GM12878 (cell line): ENCODE measurements around the gene DAAM1. TPM values are rescaled to one million over a fixed set of nuclear protein-coding genes. Genes with fewer than 3 reads are reported as not detected.

ENCODE experiments used
- ATAC-seq: fragments of 200-7000 bp; cut with Tn5 transposase; 3 replicates; pipeline ENCODE4 v1.9.1; 2020; ENCODE audit warnings: mild to moderate bottlenecking, moderate library complexity
- BruUV-seq: library from RNA; stranded (reverse); fragments of 400-500 nt; replicated peaks from 2 replicates; lab custom pipeline; 2021; lab: Mats Ljungman, UMichigan
- CTCF ChIA-PET: fragments of 300-600 bp; sonication (Branson Sonifier 250); formaldehyde crosslinking; extraction: SDS; loops from one replicate; lab custom pipeline; 2021; ENCODE audit warnings: inconsistent platforms; lab: Yijun Ruan, JAX
- POLR2A ChIA-PET: fragments of 350-600 bp; formaldehyde crosslinking; extraction: SDS; loops from one replicate; lab custom pipeline; 2021; ENCODE audit warnings: inconsistent platforms; lab: Charles Lee
- RAD21 ChIA-PET: fragments of 300-600 bp; sonication (Branson Sonifier 250); formaldehyde crosslinking; loops from one replicate; lab custom pipeline; 2023; ENCODE audit warnings: antibody characterized with exemption; ENCODE audit not compliant: unreplicated experiment; lab: Charles Lee
- SMC1A ChIA-PET: fragments of 300-600 bp; sonication (Branson Sonifier 250); formaldehyde crosslinking; loops from one replicate; lab custom pipeline; 2023; ENCODE audit not compliant: unreplicated experiment, uncharacterized antibody; lab: Charles Lee
- DNase-seq: peaks from one replicate; pipeline ENCODE4 v3.0.0-alpha.2; 2011; ENCODE audit warnings: low read depth, low spot score
- FAIRE-seq: peaks from 3 replicates; lab custom pipeline; 2011; peaks lifted over from hg19 to GRCh38; lab: Jason Lieb, UNC
- H2AFZ ChIP-seq: 2 replicates; pipeline ENCODE4 v1.6.0; 2011; ENCODE audit warnings: low read depth, low read length, control low read depth; ENCODE audit not compliant: control insufficient read depth
- H3K27ac ChIP-seq: 2 replicates; pipeline ENCODE4 v1.5.1; 2011; ENCODE audit warnings: control low read depth; ENCODE audit not compliant: control insufficient read depth, insufficient read depth
- H3K27me3 ChIP-seq, 2 experiments: replicated peaks in 1 of 2; 2 replicates each; pipeline versions ENCODE4 v1.6.0 to v1.6.1; 2011; ENCODE audit warnings: low read length in 1 of 2; ENCODE audit not compliant: control insufficient read depth in 2 of 2, insufficient read depth in 2 of 2
- H3K36me3 ChIP-seq, 2 experiments: 2 replicates each; pipeline ENCODE4 v1.5.1; 2011; ENCODE audit warnings: low read length in 1 of 2; ENCODE audit not compliant: control insufficient read depth in 2 of 2, insufficient read depth in 2 of 2
- H3K4me1 ChIP-seq: 2 replicates; pipeline ENCODE4 v1.6.1; 2011; ENCODE audit warnings: mild to moderate bottlenecking, low read length, moderate library complexity, mixed read lengths; ENCODE audit not compliant: control insufficient read depth, insufficient read depth
- H3K4me2 ChIP-seq: 2 replicates; pipeline ENCODE4 v1.6.0; 2011; ENCODE audit warnings: control low read depth; ENCODE audit not compliant: control insufficient read depth, insufficient read depth
- H3K4me3 ChIP-seq: fragments of 200-600 bp; sonication (generic); 2 replicates; pipeline ENCODE4 v1.5.1; 2016
- H3K79me2 ChIP-seq: 2 replicates; pipeline ENCODE4 v1.6.0; 2011; ENCODE audit warnings: low read length; ENCODE audit not compliant: control insufficient read depth, insufficient read depth
- H3K9ac ChIP-seq: 2 replicates; pipeline ENCODE4 v1.8.0; 2011; ENCODE audit warnings: low read length, control low read depth, mixed read lengths; ENCODE audit not compliant: control insufficient read depth, insufficient read depth
- H3K9me3 ChIP-seq: replicated peaks from 3 replicates; pipeline ENCODE4 v1.5.1; 2011; ENCODE audit warnings: mild to moderate bottlenecking, low read length; ENCODE audit not compliant: control insufficient read depth, insufficient read depth
- H4K20me1 ChIP-seq: 2 replicates; pipeline ENCODE4 v1.6.0; 2011; ENCODE audit not compliant: control insufficient read depth, insufficient read depth
- ATF7 ChIP-seq: fragments of 450-650 bp; IDR thresholded peaks from 2 replicates; pipeline ENCODE4 v1.6.1; 2016; ENCODE audit warnings: low read depth, mild to moderate bottlenecking
- BCL11A ChIP-seq: IDR thresholded peaks from 2 replicates; pipeline ENCODE4 v1.6.1; 2011; ENCODE audit warnings: low read depth, low read length
- CHD4 ChIP-seq: fragments of 200-600 bp; sonication (generic); IDR thresholded peaks from 2 replicates; pipeline ENCODE4 v1.6.1; 2016; ENCODE audit warnings: mild to moderate bottlenecking
- EED ChIP-seq: sonication (generic); IDR thresholded peaks from 2 replicates; pipeline ENCODE4 v1.6.1; 2016; ENCODE audit warnings: antibody characterized with exemption, low read depth
- EGR1 ChIP-seq, 2 experiments: IDR thresholded peaks; 1 replicate in 1 of 2; 2 replicates in 1 of 2; pipeline ENCODE4 v1.6.1; 2011 to 2012; ENCODE audit warnings: low read depth in 2 of 2, low read length in 2 of 2, borderline replicate concordance in 1 of 2, mild to moderate bottlenecking in 1 of 2, moderate library complexity in 1 of 2
- FOXK2 ChIP-seq: fragments of 450-650 bp; IDR thresholded peaks from 2 replicates; pipeline ENCODE4 v1.6.1; 2017; ENCODE audit warnings: mild to moderate bottlenecking, moderate library complexity
- LARP7 ChIP-seq: fragments of 450-650 bp; IDR thresholded peaks from 2 replicates; pipeline ENCODE4 v1.6.1; 2017; ENCODE audit warnings: mild to moderate bottlenecking
- NFIC ChIP-seq: IDR thresholded peaks from 2 replicates; pipeline ENCODE4 v1.6.1; 2012; ENCODE audit warnings: low read depth, mild to moderate bottlenecking, inconsistent platforms, low read length, moderate library complexity
- PML ChIP-seq: IDR thresholded peaks from 2 replicates; pipeline ENCODE4 v1.6.1; 2012; ENCODE audit warnings: low read length, inconsistent platforms
- POLR2AphosphoS2 ChIP-seq: IDR thresholded peaks from 2 replicates; pipeline ENCODE4 v1.6.1; 2011; ENCODE audit warnings: low read depth, mild to moderate bottlenecking, low read length, improper control_type of control experiment, moderate library complexity
- SREBF2 ChIP-seq: IDR thresholded peaks from 2 replicates; pipeline ENCODE4 v1.6.1; 2012; ENCODE audit warnings: mild to moderate bottlenecking, low read length
- YBX1 ChIP-seq: fragments of 450-650 bp; IDR thresholded peaks from 2 replicates; pipeline ENCODE4 v1.6.1; 2016; ENCODE audit warnings: antibody characterized with exemption
- WGBS: methylation state at CpG from one replicate; pipeline ENCODE4 v1.1.6; 2016; ENCODE audit warnings: low lambda C conversion rate; ENCODE audit not compliant: insufficient replicate concordance, insufficient coverage; ENCODE audit errors: missing lambda C conversion rate; 5-methylcytosine and 5-hydroxymethylcytosine counted together
- in situ Hi-C: fragments of 300-500 bp; cut with MboI; formaldehyde crosslinking; loops from 9 replicates; pipeline ENCODE4 v1.14.3; 2018; ENCODE audit warnings: mixed read lengths
- intact Hi-C: fragments of 100-400 bp; cut with micrococcal nuclease; formaldehyde crosslinking; loops from one replicate; pipeline ENCODE4 v1.14.2; 2022; ENCODE audit not compliant: unreplicated experiment
- polyA plus RNA-seq, 11 experiments: library from polyadenylated mRNA; depleted of rRNA in 4 of 11; unstranded in 6 of 11; stranded (reverse) in 5 of 11; fragments of >200 nt; fragmentation: Nextera tagmentation in 4 of 11; fragmentation: Illumina TruSeq in 1 of 11; extraction: Ambion mirVana in 4 of 11; extraction: Trizol in 1 of 11; gene quantifications; 1 replicate in 1 of 11; 2 replicates in 10 of 11; pipeline versions ENCODE4 v1.2.1 to v1.2.3, GENCODE V29; 2011 to 2016; ENCODE audit warnings: inconsistent platforms in 2 of 11, missing spikeins in 2 of 11, low read depth in 1 of 11
- total RNA-seq, 4 experiments: library from RNA; depleted of rRNA in 3 of 4; stranded (reverse); fragments of >200 nt in 3 of 4; fragmentation: Illumina TruSeq in 1 of 4; extraction: Trizol in 1 of 4; gene quantifications; 2 replicates each; pipeline versions ENCODE4 v1.2.1 to v1.2.3, GENCODE V29; 2013 to 2021
- TF ChIP-seq, protein P1 (sequence below): fragments of 450-650 bp; IDR thresholded peaks from 2 replicates; pipeline ENCODE4 v1.6.1; 2017; ENCODE audit warnings: mild to moderate bottlenecking
- TF ChIP-seq, protein P2 (sequence below): IDR thresholded peaks from 2 replicates; pipeline ENCODE4 v1.6.1; 2011; ENCODE audit warnings: low read depth, low read length, improper control_type of control experiment, borderline replicate concordance
- TF ChIP-seq, protein P3 (sequence below): fragments of 450-650 bp; IDR thresholded peaks from 2 replicates; pipeline ENCODE4 v1.6.1; 2017; ENCODE audit warnings: low read depth, mild to moderate bottlenecking, moderate library complexity

DAAM1 gene
- total and polyA plus RNA-seq, 10 of the 15 experiments (the other 5 are each of a cell fraction or from before 2014, with no cell fraction given), result 13.8 to 32.4 (median 24.2) TPM

DNA sequence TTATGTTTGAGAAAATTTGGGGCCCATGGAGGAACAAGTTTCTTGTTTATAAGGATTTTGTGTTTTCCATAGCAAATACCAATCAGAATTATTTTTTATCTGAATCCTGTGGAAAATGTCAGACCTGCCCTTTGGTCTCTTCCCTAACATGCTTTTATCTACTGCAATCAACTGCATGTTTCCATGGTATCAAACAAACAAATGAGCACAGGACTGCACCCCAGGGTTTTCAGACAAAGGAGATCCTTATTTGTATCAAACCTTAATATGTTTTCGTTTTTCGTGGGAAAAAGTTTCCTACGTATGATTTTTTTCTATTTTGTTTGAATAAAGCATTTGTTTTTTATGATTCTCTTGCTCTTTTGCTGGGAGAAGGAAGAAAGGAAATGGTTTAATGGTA, 185.6 kb downstream of the DAAM1 start:
- no peaks in the 10 kb centered on the region for H3K79me2 ChIP-seq
- ATAC-seq, result no peak
- no peak for DNase-seq
- RAD21 ChIA-PET, result no interaction called here
- no peak overlapping the region for H2AFZ ChIP-seq
- POLR2A ChIA-PET, result no interaction called here
- in situ Hi-C loops, result no loop called here
- no peak overlapping the region for H3K9ac ChIP-seq
- H3K4me1 ChIP-seq, result no peaks in the 10 kb centered on the region
- no peak for FAIRE-seq
- TF ChIP-seq, protein P1, sequence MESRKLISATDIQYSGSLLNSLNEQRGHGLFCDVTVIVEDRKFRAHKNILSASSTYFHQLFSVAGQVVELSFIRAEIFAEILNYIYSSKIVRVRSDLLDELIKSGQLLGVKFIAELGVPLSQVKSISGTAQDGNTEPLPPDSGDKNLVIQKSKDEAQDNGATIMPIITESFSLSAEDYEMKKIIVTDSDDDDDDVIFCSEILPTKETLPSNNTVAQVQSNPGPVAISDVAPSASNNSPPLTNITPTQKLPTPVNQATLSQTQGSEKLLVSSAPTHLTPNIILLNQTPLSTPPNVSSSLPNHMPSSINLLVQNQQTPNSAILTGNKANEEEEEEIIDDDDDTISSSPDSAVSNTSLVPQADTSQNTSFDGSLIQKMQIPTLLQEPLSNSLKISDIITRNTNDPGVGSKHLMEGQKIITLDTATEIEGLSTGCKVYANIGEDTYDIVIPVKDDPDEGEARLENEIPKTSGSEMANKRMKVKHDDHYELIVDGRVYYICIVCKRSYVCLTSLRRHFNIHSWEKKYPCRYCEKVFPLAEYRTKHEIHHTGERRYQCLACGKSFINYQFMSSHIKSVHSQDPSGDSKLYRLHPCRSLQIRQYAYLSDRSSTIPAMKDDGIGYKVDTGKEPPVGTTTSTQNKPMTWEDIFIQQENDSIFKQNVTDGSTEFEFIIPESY, result no peak
- TF ChIP-seq PML (no peak), NFIC (no peak), CHD4 (no peak)
- H3K27ac ChIP-seq, result no peak overlapping the region
- H3K36me3 ChIP-seq, result no peaks in the 10 kb centered on the region
- SMC1A ChIA-PET, result no interaction called here
- no peak overlapping the region for H3K4me3 ChIP-seq
- CTCF ChIA-PET, result no interaction called here
- no peaks in the 10 kb centered on the region for H3K9me3 ChIP-seq
- H3K27me3 ChIP-seq, result no peaks in the 10 kb centered on the region
- no peaks in the 10 kb centered on the region for H4K20me1 ChIP-seq
- BruUV-seq, result no TSS peak
- H3K4me2 ChIP-seq, result no peak overlapping the region
- intact Hi-C loops, result no loop called here
- WGBS, result 98% methylated on average over 3 of the region's 3 CpGs

DNA sequence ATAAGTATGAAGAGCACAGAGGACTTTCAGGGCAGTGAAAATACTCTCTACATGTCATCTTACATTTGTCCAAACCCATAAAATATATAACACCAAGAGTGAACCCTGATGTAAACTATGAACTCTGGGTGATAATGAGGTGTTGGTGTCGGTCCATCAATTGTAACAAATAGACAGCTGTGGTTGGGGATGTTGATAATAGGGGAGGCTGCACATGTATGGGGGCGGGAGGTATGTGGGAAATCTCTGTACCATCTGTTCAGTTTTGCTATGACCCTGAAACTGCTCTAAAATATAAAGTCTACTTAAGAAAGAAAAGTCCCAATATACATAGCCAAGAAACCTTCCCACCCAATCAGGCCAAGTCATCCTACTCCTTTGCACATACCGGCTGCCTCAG, 188.2 kb downstream of the DAAM1 start:
- no peak overlapping the region for H3K4me3 ChIP-seq
- no peak overlapping the region for H3K4me2 ChIP-seq
- H3K36me3 ChIP-seq, result no peaks in the 10 kb centered on the region
- FAIRE-seq, result no peak
- H3K9me3 ChIP-seq, result no peaks in the 10 kb centered on the region
- H3K27ac ChIP-seq, result no peak overlapping the region
- SMC1A ChIA-PET, result interaction anchor here (0.9 to 1.6 kb wide), 5 partner anchors 45 to 741 kb away, joined by 3 to 4 read pairs (median 3); no protein-coding TSS in a partner anchor
- no peaks in the 10 kb centered on the region for H3K4me1 ChIP-seq
- H3K27me3 ChIP-seq, result no peaks in the 10 kb centered on the region
- H2AFZ ChIP-seq, result no peak overlapping the region
- RAD21 ChIA-PET, result interaction anchor here (0.7 to 2.3 kb wide), 4 partner anchors 43 to 131 kb away, joined by 3 to 7 read pairs (median 4); no protein-coding TSS in a partner anchor
- H4K20me1 ChIP-seq, result no peaks in the 10 kb centered on the region
- no peak overlapping the region for H3K9ac ChIP-seq
- no peak for DNase-seq
- intact Hi-C loops, result no loop called here
- CTCF ChIA-PET, result no interaction called here
- no peaks in the 10 kb centered on the region for H3K79me2 ChIP-seq
- 13% methylated on average over 3 of the region's 3 CpGs for WGBS
- POLR2A ChIA-PET, result no interaction called here
- ATAC-seq, result peak; percentile 77
- no TSS peak for BruUV-seq
- in situ Hi-C loops, result no loop called here
- TF ChIP-seq, protein P2, sequence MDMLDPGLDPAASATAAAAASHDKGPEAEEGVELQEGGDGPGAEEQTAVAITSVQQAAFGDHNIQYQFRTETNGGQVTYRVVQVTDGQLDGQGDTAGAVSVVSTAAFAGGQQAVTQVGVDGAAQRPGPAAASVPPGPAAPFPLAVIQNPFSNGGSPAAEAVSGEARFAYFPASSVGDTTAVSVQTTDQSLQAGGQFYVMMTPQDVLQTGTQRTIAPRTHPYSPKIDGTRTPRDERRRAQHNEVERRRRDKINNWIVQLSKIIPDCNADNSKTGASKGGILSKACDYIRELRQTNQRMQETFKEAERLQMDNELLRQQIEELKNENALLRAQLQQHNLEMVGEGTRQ, result no peak
- no peak for TF ChIP-seq LARP7
- TF ChIP-seq EED, result no peak
- TF ChIP-seq FOXK2, result 0 out of 2 replicates have a peak, but pooled peaks have one; percentile 29
- TF ChIP-seq SREBF2, result no peak
- peak; percentile 63; the same call in 1 of the 2 replicates for TF ChIP-seq BCL11A
- no peak for TF ChIP-seq YBX1
- TF ChIP-seq, protein P3, sequence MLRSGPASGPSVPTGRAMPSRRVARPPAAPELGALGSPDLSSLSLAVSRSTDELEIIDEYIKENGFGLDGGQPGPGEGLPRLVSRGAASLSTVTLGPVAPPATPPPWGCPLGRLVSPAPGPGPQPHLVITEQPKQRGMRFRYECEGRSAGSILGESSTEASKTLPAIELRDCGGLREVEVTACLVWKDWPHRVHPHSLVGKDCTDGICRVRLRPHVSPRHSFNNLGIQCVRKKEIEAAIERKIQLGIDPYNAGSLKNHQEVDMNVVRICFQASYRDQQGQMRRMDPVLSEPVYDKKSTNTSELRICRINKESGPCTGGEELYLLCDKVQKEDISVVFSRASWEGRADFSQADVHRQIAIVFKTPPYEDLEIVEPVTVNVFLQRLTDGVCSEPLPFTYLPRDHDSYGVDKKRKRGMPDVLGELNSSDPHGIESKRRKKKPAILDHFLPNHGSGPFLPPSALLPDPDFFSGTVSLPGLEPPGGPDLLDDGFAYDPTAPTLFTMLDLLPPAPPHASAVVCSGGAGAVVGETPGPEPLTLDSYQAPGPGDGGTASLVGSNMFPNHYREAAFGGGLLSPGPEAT, result 0 out of 2 replicates have a peak, but pooled peaks have one; percentile 37
- TF ChIP-seq POLR2AphosphoS2, result no peak
- peak; percentile 63 for TF ChIP-seq ATF7
- TF ChIP-seq EGR1 (IDR thresholded peaks at IDR 0.05; ENCODE audit: borderline replicate concordance in 1 of 2, low read depth in 2 of 2, low read length in 2 of 2), result 0 out of 3 replicates have a peak, but pooled peaks of 1 of the 2 experiments have one; percentile 43
